GM12872 (cell line): Measurements from ENCODE around the gene MBP.
A peak's percentile ranks its signal among the peaks of the same experiment; 100 is the strongest.

Source experiments
- TF ChIP-seq, protein P1 (sequence below): IDR thresholded peaks from 3 replicates; pipeline ENCODE4 v1.5.1; 2011; ENCODE audit warnings: low read depth, mild to moderate bottlenecking, low read length, moderate library complexity; ENCODE audit not compliant: insufficient read depth

The MBP gene

DNA sequence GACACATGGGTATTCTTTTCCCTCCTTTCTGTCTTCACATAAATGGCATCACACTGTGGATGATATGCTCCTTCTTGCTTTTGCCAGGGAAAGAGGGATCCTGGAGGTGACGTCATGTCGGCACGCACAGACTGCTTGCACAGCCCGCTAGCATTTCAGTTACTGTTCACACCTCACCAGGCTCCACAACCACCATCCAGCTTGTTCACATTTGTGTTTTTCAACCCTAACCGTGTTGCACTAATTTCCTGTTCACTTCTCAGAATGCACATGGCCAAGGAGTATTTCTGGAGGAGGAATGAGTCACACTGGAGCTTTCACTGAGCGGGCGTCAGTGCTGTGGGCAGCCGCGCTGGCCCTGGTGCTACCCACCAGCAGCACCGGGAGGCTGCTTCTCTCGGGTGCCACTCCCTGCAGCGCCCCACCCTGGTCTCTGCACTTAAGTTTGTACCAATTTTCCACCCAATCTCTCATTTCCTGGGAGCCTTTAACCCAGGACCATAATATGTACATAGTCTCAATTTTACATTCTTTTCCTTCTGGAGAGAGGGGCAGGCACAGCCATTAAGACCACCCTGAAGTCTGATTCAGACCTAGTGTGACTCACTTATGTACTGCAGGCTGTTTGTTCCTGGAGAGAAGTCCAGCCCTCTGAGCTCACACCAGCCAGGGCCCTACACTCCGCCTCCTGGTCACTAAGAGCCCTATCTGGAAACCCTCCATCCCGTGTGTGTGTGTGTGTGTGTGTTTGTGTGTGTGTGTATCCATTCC, 65.1 kb downstream of the MBP start:
- TF ChIP-seq, protein P1, sequence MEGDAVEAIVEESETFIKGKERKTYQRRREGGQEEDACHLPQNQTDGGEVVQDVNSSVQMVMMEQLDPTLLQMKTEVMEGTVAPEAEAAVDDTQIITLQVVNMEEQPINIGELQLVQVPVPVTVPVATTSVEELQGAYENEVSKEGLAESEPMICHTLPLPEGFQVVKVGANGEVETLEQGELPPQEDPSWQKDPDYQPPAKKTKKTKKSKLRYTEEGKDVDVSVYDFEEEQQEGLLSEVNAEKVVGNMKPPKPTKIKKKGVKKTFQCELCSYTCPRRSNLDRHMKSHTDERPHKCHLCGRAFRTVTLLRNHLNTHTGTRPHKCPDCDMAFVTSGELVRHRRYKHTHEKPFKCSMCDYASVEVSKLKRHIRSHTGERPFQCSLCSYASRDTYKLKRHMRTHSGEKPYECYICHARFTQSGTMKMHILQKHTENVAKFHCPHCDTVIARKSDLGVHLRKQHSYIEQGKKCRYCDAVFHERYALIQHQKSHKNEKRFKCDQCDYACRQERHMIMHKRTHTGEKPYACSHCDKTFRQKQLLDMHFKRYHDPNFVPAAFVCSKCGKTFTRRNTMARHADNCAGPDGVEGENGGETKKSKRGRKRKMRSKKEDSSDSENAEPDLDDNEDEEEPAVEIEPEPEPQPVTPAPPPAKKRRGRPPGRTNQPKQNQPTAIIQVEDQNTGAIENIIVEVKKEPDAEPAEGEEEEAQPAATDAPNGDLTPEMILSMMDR, result peak; percentile 36; the same call in 1 of the 3 replicates

DNA sequence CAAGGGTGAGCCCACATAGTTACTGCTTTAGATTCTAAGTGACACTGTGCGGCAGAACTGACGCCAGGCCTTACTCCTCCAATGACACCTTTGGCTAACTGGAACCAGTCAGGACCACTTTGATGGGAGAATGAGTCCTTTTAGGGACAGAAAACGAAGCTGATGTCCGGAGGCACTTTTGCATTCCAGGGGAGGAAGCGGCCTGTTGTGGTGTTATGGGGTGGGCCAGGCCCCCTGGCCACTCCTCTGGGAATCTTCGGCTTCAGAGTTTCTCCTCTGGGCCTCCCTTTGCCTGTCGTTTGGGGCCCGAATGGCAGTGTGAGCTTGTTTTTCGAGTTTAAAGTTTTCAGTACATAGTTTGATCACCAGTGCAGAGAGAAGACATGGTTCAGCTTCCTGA, 65.9 kb downstream of the MBP start:
- TF ChIP-seq, protein P1, result no peak

DNA sequence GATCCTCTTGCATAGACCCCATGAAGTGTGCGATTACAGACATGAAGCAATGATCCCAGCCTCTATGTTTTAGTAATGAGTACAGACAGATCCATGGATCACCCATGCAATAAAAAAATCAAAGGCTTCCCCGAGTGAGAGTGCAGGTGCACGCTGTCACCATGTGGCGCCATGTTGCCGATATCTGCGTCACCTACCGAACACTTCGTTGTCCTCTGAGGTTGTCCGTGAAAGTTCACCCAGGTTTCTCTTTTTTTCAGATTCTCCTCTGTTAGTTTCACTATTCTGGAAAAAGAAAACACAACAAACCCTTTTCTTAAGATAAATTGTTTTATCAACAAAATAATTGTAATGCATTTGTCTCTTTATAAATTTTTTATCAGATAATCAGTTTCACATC, 66.5 kb downstream of the MBP start:
- TF ChIP-seq, protein P1, result no peak

DNA sequence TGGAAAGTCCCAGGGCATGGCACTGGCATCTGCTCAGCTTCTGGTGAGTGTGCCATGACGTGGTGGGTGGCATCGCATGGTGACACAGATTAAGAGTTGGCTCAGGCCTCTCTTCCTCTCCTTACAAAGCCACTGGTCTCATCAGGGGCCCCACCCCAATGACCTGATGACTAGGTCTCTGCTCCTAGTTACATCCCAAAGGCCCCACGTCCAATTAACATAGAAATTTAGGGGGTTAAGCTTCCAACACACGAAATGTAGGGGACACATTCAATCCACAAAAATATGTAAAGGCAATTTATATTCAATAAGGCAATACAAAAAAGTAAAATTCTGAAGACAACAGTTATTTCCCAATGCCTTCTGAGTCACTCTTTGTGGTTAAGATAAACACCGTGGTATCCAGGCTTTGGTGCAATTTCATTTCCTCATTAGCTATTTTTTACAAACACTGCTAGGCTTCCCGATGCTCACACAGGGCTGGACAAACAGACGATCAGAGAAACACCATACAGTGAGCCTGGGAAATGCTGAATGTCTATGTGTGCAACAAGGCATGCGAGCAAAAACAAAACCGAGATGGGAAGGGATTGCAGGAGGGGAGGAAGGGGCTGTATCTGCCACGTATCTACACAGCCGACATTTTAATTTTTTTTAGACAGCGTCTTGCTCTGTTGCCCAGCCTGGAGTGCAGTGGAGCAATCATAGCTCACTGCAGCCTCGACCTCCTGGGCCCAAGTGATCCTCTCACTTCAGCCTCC, 67.2 kb downstream of the MBP start:
- TF ChIP-seq, protein P1, result no peak

DNA sequence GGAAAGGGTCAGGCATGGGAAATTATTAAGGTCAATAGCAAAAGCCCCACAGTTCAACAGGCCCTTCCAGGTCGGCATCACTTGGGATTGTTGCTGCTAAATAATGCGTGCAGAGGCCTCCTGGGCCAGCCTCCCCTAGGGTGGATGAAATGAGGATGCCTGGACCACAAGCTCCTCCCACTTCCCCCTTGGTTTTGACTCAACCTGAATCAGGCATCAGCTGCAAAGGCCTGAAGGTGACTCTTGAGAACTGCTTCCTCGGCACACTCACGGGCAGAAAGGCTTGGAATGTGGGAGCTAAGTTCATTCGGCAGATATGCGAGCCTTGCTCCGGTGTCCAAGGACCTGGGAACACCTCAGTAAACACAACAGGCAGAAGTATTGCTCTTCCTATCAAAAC, 69.3 kb downstream of the MBP start:
- TF ChIP-seq, protein P1, result no peak

DNA sequence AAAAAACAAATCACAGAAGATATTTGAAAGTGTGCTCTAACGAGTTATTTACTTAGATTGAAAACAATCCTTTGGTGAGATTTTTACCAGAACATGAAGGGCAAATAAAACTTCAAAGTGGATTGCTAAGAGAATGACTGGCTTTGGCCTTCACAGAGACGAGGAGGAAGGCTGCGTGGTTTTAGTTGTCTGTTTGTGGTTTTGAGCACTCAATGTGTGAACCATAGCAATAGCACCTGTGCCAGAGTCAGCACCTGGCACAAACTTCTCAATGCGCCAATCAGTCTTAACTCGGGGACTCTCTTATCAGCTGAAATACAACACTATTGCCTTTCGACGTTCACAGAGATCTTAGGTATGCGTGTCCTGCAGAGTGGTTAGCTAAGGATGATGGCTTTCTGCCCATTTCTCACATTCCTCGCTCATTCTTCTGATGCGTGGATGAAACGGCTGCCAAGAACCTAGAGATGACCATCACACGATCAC, 70.0 kb downstream of the MBP start:
- TF ChIP-seq, protein P1, result no peak

DNA sequence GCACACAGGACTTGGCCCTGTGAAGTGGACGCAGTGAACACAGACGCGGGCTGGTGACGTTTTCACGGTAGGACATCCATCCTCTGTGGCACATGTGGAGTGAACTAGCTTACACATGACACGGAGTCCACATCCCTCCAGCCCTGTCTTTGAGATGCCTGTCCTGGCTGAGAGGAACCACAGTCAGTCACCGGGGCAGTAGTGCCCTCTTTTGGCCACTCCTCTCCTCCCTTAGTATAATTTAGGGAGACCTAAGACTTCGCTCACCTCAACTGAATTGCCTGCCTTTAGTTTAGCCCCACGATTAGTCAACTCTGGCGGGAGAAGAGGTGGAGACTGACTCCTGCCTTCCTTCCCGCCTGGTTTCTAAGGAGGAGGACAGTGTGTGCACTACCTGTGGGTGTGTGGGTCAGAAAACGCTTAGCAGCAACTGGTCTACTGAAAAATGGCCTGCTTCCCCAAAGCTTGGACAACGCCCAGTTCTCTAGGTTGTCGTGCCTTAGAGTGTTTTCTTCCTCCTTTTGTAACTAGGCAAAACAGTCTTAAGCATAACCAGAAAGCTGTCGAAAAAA, 70.6 kb downstream of the MBP start:
- TF ChIP-seq, protein P1, result peak; percentile 33; the same call in 2 of the 3 replicates
